HG03025 (cell line): ENCODE measurements around the gene STARD4.

Experiments used
- ATAC-seq: cut with Tn5 transposase; IDR thresholded peaks from one replicate; pipeline ENCODE4 v1.9.1; 2021; ENCODE audit warnings: mild to moderate bottlenecking, moderate library complexity; ENCODE audit not compliant: unreplicated experiment, low FRiP score

STARD4 gene

GRCh38 chr5:111530298-111530740, 18.0 kb upstream of the STARD4 start:
- peak; percentile 77 for ATAC-seq

GRCh38 chr5:111528056-111528455, 15.7 kb upstream of the STARD4 start:
- ATAC-seq: no peak

- no peak for ATAC-seq
Measured at GRCh38 chr5:111520908-111521307, 8.6 kb upstream of the STARD4 start.

- no peak for ATAC-seq
Measured at GRCh38 chr5:111518777-111519176, 6.4 kb upstream of the STARD4 start.

- no peak for ATAC-seq
Measured at GRCh38 chr5:111517853-111518501, 5.6 kb upstream of the STARD4 start.

- no peak for ATAC-seq
Measured at GRCh38 chr5:111514087-111514486, 1.8 kb upstream of the STARD4 start.

- ATAC-seq: no peak
Measured at GRCh38 chr5:111513131-111513520, 791 bp upstream of the STARD4 start.

- ATAC-seq: peak; percentile 28
Measured at GRCh38 chr5:111511831-111512374, 432 bp downstream of the STARD4 start.

GRCh38 chr5:111511174-111511830, 1.0 kb downstream of the STARD4 start:
- no peak for ATAC-seq

GRCh38 chr5:111509119-111509518, 3.2 kb downstream of the STARD4 start:
- ATAC-seq: no peak

- no peak for ATAC-seq
Measured at GRCh38 chr5:111507276-111507675, 5.1 kb downstream of the STARD4 start.

GRCh38 chr5:111505096-111505495, 7.2 kb downstream of the STARD4 start:
- no peak for ATAC-seq

- ATAC-seq: no peak
Measured at GRCh38 chr5:111502956-111503355, 9.4 kb downstream of the STARD4 start.

GRCh38 chr5:111498346-111498745, 14.0 kb downstream of the STARD4 start:
- ATAC-seq: no peak

GRCh38 chr5:111495159-111495558, 17.2 kb downstream of the STARD4 start:
- no peak for ATAC-seq

- ATAC-seq: no peak
Measured at GRCh38 chr5:111494355-111494999, 17.9 kb downstream of the STARD4 start.

- no peak for ATAC-seq
Measured at GRCh38 chr5:111493031-111493430, 19.3 kb downstream of the STARD4 start.

GRCh38 chr5:111488353-111488752, 24.0 kb downstream of the STARD4 start:
- ATAC-seq: no peak

- ATAC-seq: no peak
Measured at GRCh38 chr5:111486926-111487325, 25.4 kb downstream of the STARD4 start.

- ATAC-seq: no peak
Measured at GRCh38 chr5:111486055-111486454, 26.3 kb downstream of the STARD4 start.

- no peak for ATAC-seq
Measured at GRCh38 chr5:111480346-111480745, 32.0 kb downstream of the STARD4 start.
